GM13976 (cell line): ENCODE data around the gene LCN9.

ENCODE experiments used
- DNase-seq: peaks from one replicate; pipeline ENCODE4 v3.0.0; 2012; ENCODE audit warnings: low spot score
- CTCF ChIP-seq: IDR thresholded peaks from 2 replicates; pipeline ENCODE4 v1.5.1; 2012; ENCODE audit warnings: borderline replicate concordance, mild to moderate bottlenecking; ENCODE audit not compliant: insufficient read depth; ENCODE audit errors: extremely low read depth, missing control alignments, control extremely low read depth
- in situ Hi-C: fragments of 300-500 bp; cut with MboI; formaldehyde crosslinking; loops from one replicate; pipeline ENCODE4 v1.12.0; 2022; ENCODE audit warnings: low sequenced_read_pairs, mixed read lengths, inconsistent platforms; ENCODE audit not compliant: unreplicated experiment

Gene LCN9

GRCh38 chr9:135714242-135715055, 51.3 kb downstream of the LCN9 start:
- no peak for TF ChIP-seq CTCF
- DNase-seq, result no peak
- in situ Hi-C loops, result no loop called here

- in situ Hi-C loops, result no loop called here
- TF ChIP-seq CTCF, result no peak
- no peak for DNase-seq
These were observed 52.0 kb downstream of the LCN9 start for GRCh38 chr9:135715056-135715595.

GRCh38 chr9:135716045-135716444, 52.9 kb downstream of the LCN9 start:
- no peak for DNase-seq
- in situ Hi-C loops, result no loop called here
- TF ChIP-seq CTCF, result no peak
